Osteoblast (primary cell): ENCODE measurements around the gene RXYLT1. TPM values are rescaled to one million over a fixed set of nuclear protein-coding genes. Genes with fewer than 3 reads are reported as not detected.

Experiments
- DNase-seq: peaks from one replicate; pipeline ENCODE4 v3.0.0; 2011; ENCODE audit warnings: low spot score, mixed read lengths; ENCODE audit not compliant: insufficient read length; ENCODE audit errors: missing footprints
- H2AFZ ChIP-seq: 2 replicates; pipeline ENCODE4 v1.6.0; 2011; ENCODE audit warnings: mild to moderate bottlenecking, low read length
- H3K27ac ChIP-seq: 2 replicates; pipeline ENCODE4 v1.5.1; 2011; ENCODE audit warnings: mild to moderate bottlenecking, low read depth, low read length, moderate library complexity
- H3K27me3 ChIP-seq: 2 replicates; pipeline ENCODE4 v1.6.0; 2012; ENCODE audit warnings: mild to moderate bottlenecking, control low read depth, inconsistent platforms, low read length, moderate library complexity; ENCODE audit not compliant: insufficient read depth
- H3K36me3 ChIP-seq: 2 replicates; pipeline ENCODE4 v1.5.1; 2011; ENCODE audit warnings: mild to moderate bottlenecking, low read length, control low read depth, moderate library complexity; ENCODE audit not compliant: insufficient read depth
- H3K4me1 ChIP-seq: 2 replicates; pipeline ENCODE4 v1.5.1; 2011; ENCODE audit warnings: mild to moderate bottlenecking, low read length, control low read depth, moderate library complexity; ENCODE audit not compliant: insufficient read depth
- H3K4me2 ChIP-seq: 2 replicates; pipeline ENCODE4 v1.6.0; 2011; ENCODE audit warnings: mild to moderate bottlenecking, low read length; ENCODE audit not compliant: insufficient read depth
- H3K4me3 ChIP-seq: fragments of 200-600 bp; sonication (generic); 3 replicates; pipeline ENCODE4 v1.5.1; 2012; ENCODE audit warnings: mild to moderate bottlenecking, low read length, inconsistent platforms; ENCODE audit not compliant: insufficient read depth
- H3K79me2 ChIP-seq: 2 replicates; pipeline ENCODE4 v1.6.0; 2012; ENCODE audit warnings: mild to moderate bottlenecking, low read length, control low read depth, inconsistent platforms; ENCODE audit not compliant: insufficient read depth
- H3K9me3 ChIP-seq: 2 replicates; pipeline ENCODE4 v1.5.1; 2011; ENCODE audit warnings: low read depth, low read length, control low read depth
- H4K20me1 ChIP-seq: 2 replicates; pipeline ENCODE4 v1.6.0; 2012; ENCODE audit warnings: mild to moderate bottlenecking, low read length, control low read depth; ENCODE audit not compliant: insufficient read depth
- small RNA-seq: library from RNA; depleted of rRNA; stranded (forward); fragments of <200 nt; gene quantifications from one replicate; pipeline ENCODE3, GENCODE V24; 2012
- total RNA-seq: library from RNA; depleted of rRNA; stranded (reverse); fragments of >200 nt; gene quantifications from 2 replicates; pipeline ENCODE4 v1.2.3, GENCODE V29; 2012
- TF ChIP-seq, protein P1 (sequence below): IDR thresholded peaks from 2 replicates; pipeline ENCODE4 v1.5.1; 2011; ENCODE audit warnings: mild to moderate bottlenecking, low read depth, low read length, moderate library complexity; ENCODE audit errors: extremely low read depth

Gene RXYLT1
- total RNA-seq, 1 donor: 14.5 TPM

DNA sequence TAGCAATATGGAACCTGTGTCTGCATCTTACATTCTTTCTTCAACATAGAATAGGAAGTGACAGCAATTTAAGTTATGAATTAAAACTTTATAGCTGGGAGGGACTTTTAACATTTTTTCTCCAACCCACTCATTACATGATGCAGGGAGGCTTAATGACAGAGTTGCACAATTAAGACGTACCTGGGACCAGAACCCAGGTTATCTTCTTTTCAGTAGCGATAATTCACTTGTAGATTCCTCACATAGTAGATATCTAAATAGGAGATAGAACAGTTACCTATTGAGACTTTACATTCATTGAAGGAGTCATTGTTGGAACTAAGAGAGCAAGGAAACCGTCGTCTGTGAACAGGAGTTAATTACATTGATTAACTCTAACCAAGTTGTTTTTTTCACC is 69.9 kb downstream of the RXYLT1 start:
- Histone ChIP-seq H4K20me1 (peaks cover 36% of the 10 kb centered on the region), H3K27me3 (no peaks in the 10 kb centered on the region), H2AFZ (no peak overlapping the region), H3K9me3 (no peaks in the 10 kb centered on the region), H3K4me1 (peaks cover 28% of the 10 kb centered on the region), H3K27ac (no peak overlapping the region), H3K36me3 (no peaks in the 10 kb centered on the region), H3K4me3 (no peak overlapping the region), H3K4me2 (no peak overlapping the region), H3K79me2 (peaks cover 99% of the 10 kb centered on the region)
- TF ChIP-seq, protein P1, sequence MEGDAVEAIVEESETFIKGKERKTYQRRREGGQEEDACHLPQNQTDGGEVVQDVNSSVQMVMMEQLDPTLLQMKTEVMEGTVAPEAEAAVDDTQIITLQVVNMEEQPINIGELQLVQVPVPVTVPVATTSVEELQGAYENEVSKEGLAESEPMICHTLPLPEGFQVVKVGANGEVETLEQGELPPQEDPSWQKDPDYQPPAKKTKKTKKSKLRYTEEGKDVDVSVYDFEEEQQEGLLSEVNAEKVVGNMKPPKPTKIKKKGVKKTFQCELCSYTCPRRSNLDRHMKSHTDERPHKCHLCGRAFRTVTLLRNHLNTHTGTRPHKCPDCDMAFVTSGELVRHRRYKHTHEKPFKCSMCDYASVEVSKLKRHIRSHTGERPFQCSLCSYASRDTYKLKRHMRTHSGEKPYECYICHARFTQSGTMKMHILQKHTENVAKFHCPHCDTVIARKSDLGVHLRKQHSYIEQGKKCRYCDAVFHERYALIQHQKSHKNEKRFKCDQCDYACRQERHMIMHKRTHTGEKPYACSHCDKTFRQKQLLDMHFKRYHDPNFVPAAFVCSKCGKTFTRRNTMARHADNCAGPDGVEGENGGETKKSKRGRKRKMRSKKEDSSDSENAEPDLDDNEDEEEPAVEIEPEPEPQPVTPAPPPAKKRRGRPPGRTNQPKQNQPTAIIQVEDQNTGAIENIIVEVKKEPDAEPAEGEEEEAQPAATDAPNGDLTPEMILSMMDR: no peak
- peak; percentile 60 for DNase-seq

DNA sequence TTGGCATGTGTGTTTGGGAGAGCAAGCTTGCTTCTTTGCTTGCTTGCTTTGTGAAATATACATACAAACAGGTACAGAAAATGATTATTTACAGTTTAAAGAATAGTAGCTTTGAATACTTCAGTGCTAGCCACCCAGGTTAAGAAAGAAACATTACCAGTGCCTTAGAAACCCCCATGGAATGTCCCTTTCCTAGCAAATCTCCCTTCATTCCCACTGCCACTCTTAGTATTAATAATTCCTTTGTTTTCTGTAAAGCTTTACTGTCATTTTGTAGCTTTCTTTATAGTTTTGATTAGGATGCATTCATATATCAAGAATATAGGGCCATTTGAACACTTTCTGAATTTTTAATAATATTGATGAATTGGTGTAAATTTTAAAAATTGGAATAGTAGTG is 74.3 kb downstream of the RXYLT1 start:
- Histone ChIP-seq H3K4me2 (no peak overlapping the region), H3K36me3 (no peaks in the 10 kb centered on the region), H4K20me1 (peaks cover 29% of the 10 kb centered on the region), H3K79me2 (peaks cover 97% of the 10 kb centered on the region), H3K27me3 (no peaks in the 10 kb centered on the region), H3K4me3 (no peak overlapping the region), H3K9me3 (no peaks in the 10 kb centered on the region), H3K27ac (no peak overlapping the region), H2AFZ (no peak overlapping the region), H3K4me1 (peaks cover 15% of the 10 kb centered on the region)
- no peak for DNase-seq
- TF ChIP-seq, protein P1: no peak

DNA sequence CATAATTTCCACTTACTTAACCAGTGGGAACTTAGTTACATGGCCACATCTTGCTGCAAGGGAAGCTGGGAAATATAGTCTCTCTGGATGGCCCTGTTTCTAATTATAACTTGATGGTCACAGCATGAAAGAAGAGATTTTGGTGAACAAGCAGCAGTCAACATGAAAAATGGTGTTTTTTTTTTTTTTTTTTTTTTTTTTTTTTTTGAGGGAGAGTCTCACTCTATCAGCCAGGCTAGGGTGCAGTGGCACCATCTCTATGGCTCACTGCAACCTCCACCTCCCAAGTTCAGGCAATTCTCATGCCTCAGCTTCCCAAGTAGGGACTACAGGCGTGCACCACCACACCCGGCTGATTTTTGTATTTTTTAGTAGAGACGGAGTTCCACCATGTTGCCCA is 75.6 kb downstream of the RXYLT1 start:
- no peak for DNase-seq
- Histone ChIP-seq H3K27me3 (no peaks in the 10 kb centered on the region), H3K4me1 (peaks cover 7% of the 10 kb centered on the region), H3K79me2 (peaks cover 96% of the 10 kb centered on the region), H3K4me3 (no peak overlapping the region), H2AFZ (no peak overlapping the region), H3K36me3 (no peaks in the 10 kb centered on the region), H4K20me1 (peaks cover 19% of the 10 kb centered on the region), H3K27ac (no peak overlapping the region), H3K9me3 (no peaks in the 10 kb centered on the region), H3K4me2 (no peak overlapping the region)
- TF ChIP-seq, protein P1: no peak

DNA sequence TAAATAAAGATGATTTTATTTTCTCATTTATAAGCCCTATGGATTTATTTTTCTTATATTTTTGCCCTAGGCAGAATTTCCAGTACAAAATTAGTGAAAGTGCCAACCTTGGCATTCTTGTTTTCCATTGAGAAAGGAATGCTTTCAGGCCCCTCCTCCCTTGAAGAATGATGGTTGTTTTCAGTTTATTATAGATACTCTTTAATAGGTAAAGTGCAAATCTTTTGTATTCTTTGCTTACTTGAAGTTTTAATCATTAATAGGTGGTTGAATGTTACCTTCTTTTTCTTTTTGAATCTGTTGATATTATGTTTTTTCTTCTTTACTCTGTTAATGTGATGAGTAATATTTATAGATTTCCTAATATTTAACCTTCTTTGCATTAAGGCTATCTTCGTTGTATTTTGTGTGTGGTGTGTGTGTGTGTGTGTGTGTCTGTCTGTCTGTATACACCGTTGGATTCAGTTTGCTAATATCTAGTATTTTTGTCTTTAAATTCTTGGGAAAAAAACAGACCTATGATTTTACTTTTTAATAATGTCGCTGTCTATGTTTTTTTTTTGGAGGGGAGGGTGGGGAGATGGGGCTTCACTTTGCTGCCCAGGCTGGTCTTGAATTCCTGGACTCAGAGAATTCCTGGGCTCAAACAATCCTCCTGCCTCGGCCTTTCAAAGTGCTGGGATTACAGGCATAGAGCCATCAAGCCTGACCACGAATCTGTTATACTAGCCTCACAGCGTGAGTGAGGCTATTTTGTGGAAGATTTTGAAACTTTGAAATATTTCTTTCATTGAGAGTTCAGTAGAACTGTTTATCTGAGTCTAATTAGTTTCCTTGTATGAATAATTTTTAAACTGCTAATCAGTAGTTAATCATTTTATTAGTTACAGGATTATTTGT is 78.3 kb downstream of the RXYLT1 start:
- Histone ChIP-seq H3K4me2 (peak overlapping the region; percentile 44), H3K4me3 (no peak overlapping the region), H3K79me2 (peaks cover 88% of the 10 kb centered on the region), H3K27ac (peak overlapping the region; percentile 49), H4K20me1 (peaks cover 24% of the 10 kb centered on the region), H3K27me3 (no peaks in the 10 kb centered on the region), H3K4me1 (peaks cover 20% of the 10 kb centered on the region), H2AFZ (no peak overlapping the region), H3K9me3 (no peaks in the 10 kb centered on the region), H3K36me3 (no peaks in the 10 kb centered on the region)
- no peak for DNase-seq
- TF ChIP-seq, protein P1: no peak

Small RNA genes within 50 kb of the gene (small RNA-seq; reads per million reads assigned to genes)
- not detected for gene AC084357.1

Other genes starting within 250 kb of the RXYLT1 start
- 1.1 and 2.7 TPM in 2 replicates for gene DPY19L2, start 111.4 kb upstream of the RXYLT1 start, total RNA-seq
- 24.8 and 26.1 TPM in 2 replicates for gene SRGAP1, start 64.8 kb downstream of the RXYLT1 start, total RNA-seq